Heart left ventricle (tissue), 16 donors: ENCODE measurements around the gene BRF1. TPM values are rescaled to one million over a fixed set of nuclear protein-coding genes. Genes with fewer than 3 reads are reported as not detected.

ENCODE experiments used
- ATAC-seq, 4 donors: fragments of 200-7000 bp; cut with Tn5 transposase; one replicate each; pipeline ENCODE4 v1.9.1; 2020 to 2022; ENCODE audit warnings: moderate library complexity in 4 of 4, mild to moderate bottlenecking in 3 of 4, moderate number of reproducible peaks in 1 of 4
- DNase-seq, 5 donors: peaks; one replicate each; pipeline ENCODE4 v3.0.0-alpha.2; 2020
- H3K27ac ChIP-seq, 12 donors: fragments of 200-600 bp; sonication (generic) in 4 of 12; one replicate each; pipeline versions ENCODE4 v1.5.0 to v1.8.0; 2016 to 2022; ENCODE audit warnings: mild to moderate bottlenecking in 2 of 12
- H3K27me3 ChIP-seq, 9 donors: fragments of 200-600 bp; sonication (generic) in 2 of 9; one replicate each; pipeline versions ENCODE4 v1.5.1 to v1.8.0; 2016 to 2022; ENCODE audit warnings: mild to moderate bottlenecking in 3 of 9
- H3K36me3 ChIP-seq, 9 donors: fragments of 200-600 bp; sonication (generic) in 2 of 9; one replicate each; pipeline versions ENCODE4 v1.5.0 to v1.8.0; 2018 to 2022; ENCODE audit warnings: mild to moderate bottlenecking in 2 of 9
- H3K4me1 ChIP-seq, 12 donors: fragments of 200-600 bp; sonication (generic) in 4 of 12; one replicate each; pipeline versions ENCODE4 v1.5.0 to v1.8.0; 2016 to 2022; ENCODE audit warnings: mild to moderate bottlenecking in 3 of 12
- H3K4me3 ChIP-seq, 12 donors: fragments of 200-600 bp; sonication (generic) in 4 of 12; one replicate each; pipeline versions ENCODE4 v1.5.0 to v1.8.0; 2017 to 2022; ENCODE audit warnings: mild to moderate bottlenecking in 9 of 12, moderate library complexity in 4 of 12
- H3K9me3 ChIP-seq, 12 donors: fragments of 200-600 bp; sonication (generic) in 4 of 12; one replicate each; pipeline versions ENCODE4 v1.5.0 to v1.8.0; 2016 to 2022; ENCODE audit warnings: mild to moderate bottlenecking in 1 of 12
- POLR2A ChIP-seq, 2 donors: fragments of 450-650 bp; IDR thresholded peaks; one replicate each; pipeline ENCODE4 v1.6.1; 2017; ENCODE audit warnings: antibody characterized with exemption in 2 of 2, mild to moderate bottlenecking in 2 of 2, moderate library complexity in 2 of 2
- WGBS, 4 donors: extraction: QIAGEN DNeasy Blood & Tissue Kit in 2 of 4; methylation state at CpG; one replicate each; pipeline versions ENCODE4 v1.1.5 to v1.1.7; 2013 to 2018; 5-methylcytosine and 5-hydroxymethylcytosine counted together
- intact Hi-C, 10 donors: fragments of 100-400 bp; cut with DNase I; formaldehyde crosslinking; loops; one replicate each; pipeline versions ENCODE4 v1.11.1 to v1.14.2; 2022
- polyA plus RNA-seq, 2 donors: library from polyadenylated mRNA; stranded (reverse); fragments of 200-250 nt; gene quantifications; one replicate each; pipeline ENCODE4 v1.2.3, GENCODE V29; 2013
- total RNA-seq, 9 donors: library from RNA; depleted of rRNA in 2 of 9; stranded (reverse); fragments of >200 nt in 2 of 9; fragmentation: NEBNext Ultra II Directional in 3 of 9; extraction: Animal tissue kit (Norgen Biotek cat#: 25700) in 3 of 9; gene quantifications; one replicate each; pipeline versions ENCODE4 v1.1.0 to v1.2.4, GENCODE V29; 2016 to 2023
- TF ChIP-seq, protein P1 (sequence below), 12 donors: fragments of 200-600 bp; sonication (generic) in 4 of 12; IDR thresholded peaks; one replicate each; pipeline versions ENCODE4 v1.5.0 to v1.8.0; 2018 to 2022; ENCODE audit warnings: antibody characterized with exemption in 12 of 12, mild to moderate bottlenecking in 5 of 12
- donor health status: ischemic (EF 13 %, LVEDD 7.1; RV severe dilation, severe dysfunction).
- donor health status: healthy with polysubstance abuse.
- donor health status: DM: no; HTN: yes; CAD: no.
- donor health status: DM: no; HTN: no; CAD: no.
- donor health status: ischemic (EF 25% LVEDD 6.9; RV normal size, moderate dysfunction).
- donor health status: ischemic (EF 25% LVEDD 5.7; RV mildly dilated, moderate dysfunction).
- donor health status: healthy.
- donor health status: DM: yes; HTN: yes; CAD: no.
- donor health status: ischemic (EF 35%, LVEDD 5.7; RV mildly dilated, moderate dysfunction).
- donor health status: nonischemic (EF 11% LVEDD 7.7; RV severe dilation, severe dysfunction).
- donor health status: DM: yes; HTN: yes; CAD: no.
- donor health status: PGD.
- donor health status: ischemic (EF 29% LVEDD 5.4; RV normal size, mild dysfunction).
- donor health status: nonischemic (EF 23%, LVEDD 6.1; RV moderate dilation, normal function).

BRF1 gene
- total and polyA plus RNA-seq, 11 donors: 13.3 to 25.3 (median 18.7) TPM

DNA sequence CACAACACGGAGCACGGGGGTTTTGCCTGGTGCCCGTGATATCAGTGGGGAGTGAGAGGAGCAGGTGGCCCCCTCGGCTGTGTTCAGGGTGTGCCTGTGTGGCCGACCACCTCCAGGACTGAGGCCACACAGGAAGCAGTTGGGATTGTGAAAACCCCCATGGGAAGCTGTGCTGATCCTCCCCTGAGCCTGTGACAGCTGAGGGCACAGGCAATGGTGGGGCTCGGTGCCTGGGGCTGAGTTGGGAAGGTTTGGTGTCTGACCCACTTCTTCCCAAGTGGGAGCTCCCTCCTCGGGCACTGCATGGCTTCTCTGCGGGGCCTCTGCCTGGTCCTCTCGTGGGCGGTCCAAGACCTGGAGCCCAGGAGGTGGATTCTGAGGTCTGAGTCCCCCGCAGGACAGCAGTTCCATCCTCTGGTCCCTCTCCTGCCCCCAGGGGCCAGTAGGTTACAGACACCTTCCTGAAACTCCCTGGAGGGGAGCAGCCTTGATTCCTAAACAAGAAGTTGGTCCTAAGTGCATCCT is 31.6 kb upstream of the BRF1 start:
- no peak overlapping the region for H3K4me3 ChIP-seq
- H3K4me1 ChIP-seq: peaks cover 4 to 93% (median 61%) of the 10 kb centered on the region in 12 donors
- ATAC-seq (no peak), DNase-seq (peak in 1 of 5 donors; percentile 57)
- intact Hi-C loops: no loop called here
- H3K9me3 ChIP-seq: peaks cover 0 to 4% (median 0%) of the 10 kb centered on the region in 12 donors
- 73 to 89% (median 76%) methylated on average over 5 to 11 of the region's 11 CpGs for WGBS, 4 donors
- no peak for TF ChIP-seq POLR2A (IDR thresholded peaks at IDR 0.05)
- TF ChIP-seq, protein P1, sequence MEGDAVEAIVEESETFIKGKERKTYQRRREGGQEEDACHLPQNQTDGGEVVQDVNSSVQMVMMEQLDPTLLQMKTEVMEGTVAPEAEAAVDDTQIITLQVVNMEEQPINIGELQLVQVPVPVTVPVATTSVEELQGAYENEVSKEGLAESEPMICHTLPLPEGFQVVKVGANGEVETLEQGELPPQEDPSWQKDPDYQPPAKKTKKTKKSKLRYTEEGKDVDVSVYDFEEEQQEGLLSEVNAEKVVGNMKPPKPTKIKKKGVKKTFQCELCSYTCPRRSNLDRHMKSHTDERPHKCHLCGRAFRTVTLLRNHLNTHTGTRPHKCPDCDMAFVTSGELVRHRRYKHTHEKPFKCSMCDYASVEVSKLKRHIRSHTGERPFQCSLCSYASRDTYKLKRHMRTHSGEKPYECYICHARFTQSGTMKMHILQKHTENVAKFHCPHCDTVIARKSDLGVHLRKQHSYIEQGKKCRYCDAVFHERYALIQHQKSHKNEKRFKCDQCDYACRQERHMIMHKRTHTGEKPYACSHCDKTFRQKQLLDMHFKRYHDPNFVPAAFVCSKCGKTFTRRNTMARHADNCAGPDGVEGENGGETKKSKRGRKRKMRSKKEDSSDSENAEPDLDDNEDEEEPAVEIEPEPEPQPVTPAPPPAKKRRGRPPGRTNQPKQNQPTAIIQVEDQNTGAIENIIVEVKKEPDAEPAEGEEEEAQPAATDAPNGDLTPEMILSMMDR (IDR thresholded peaks at IDR 0.05): no peak
- no peaks in the 10 kb centered on the region for H3K27me3 ChIP-seq
- peaks cover 0 to 2% (median 0%) of the 10 kb centered on the region in 9 donors for H3K36me3 ChIP-seq
- H3K27ac ChIP-seq: no peak overlapping the region

DNA sequence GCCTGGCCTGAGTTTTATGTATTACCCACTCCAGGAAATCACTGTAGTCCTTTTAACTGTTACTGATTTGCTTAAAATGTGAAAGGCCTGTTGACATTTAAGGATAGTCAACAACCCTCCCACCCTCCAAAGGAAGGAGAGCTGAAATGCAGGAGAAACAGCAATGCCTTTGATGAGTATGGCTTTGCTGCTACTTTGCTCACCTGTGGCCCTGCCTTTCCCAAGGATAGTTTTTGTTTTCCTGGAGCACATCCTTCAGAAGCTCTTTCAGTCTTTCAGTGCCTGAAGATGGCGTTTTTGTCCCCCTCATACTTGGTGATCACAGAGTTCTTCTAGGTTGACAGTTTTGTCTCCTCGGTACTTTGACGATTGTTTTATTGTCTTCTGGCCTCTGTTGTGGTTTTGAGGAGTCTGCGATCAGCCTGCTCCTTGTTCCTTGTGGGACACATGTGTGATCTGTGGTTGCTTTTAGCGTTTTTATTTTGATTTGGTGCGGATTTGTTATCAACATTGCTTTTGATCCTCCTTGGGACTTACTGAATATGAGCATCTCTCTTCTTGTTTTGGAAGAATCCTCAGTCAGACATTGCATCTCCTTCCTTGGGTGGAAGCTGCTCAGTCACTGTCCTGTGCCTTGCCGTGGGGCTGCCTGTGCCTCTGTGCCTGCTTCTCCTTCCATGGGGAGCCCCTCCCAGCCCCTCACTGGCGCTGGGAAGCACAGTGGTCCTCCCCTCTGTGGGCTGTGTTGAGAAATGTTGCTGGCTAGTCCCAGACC is 31.0 kb upstream of the BRF1 start:
- H3K4me3 ChIP-seq: no peak overlapping the region
- H3K36me3 ChIP-seq: peaks cover 0 to 2% (median 0%) of the 10 kb centered on the region in 9 donors
- peak overlapping the region in 2 of 12 donors; percentile 9 to 30 for H3K27ac ChIP-seq
- intact Hi-C loops: no loop called here
- TF ChIP-seq, protein P1 (IDR thresholded peaks at IDR 0.05): no peak
- TF ChIP-seq POLR2A (IDR thresholded peaks at IDR 0.05): no peak
- DNase-seq (no peak), ATAC-seq (no peak)
- H3K4me1 ChIP-seq: peaks cover 8 to 93% (median 64%) of the 10 kb centered on the region in 12 donors
- no peaks in the 10 kb centered on the region for H3K27me3 ChIP-seq
- 85 to 91% (median 89%) methylated on average over 8 of the region's 8 CpGs for WGBS, 4 donors
- peaks cover 0 to 4% (median 0%) of the 10 kb centered on the region in 12 donors for H3K9me3 ChIP-seq

DNA sequence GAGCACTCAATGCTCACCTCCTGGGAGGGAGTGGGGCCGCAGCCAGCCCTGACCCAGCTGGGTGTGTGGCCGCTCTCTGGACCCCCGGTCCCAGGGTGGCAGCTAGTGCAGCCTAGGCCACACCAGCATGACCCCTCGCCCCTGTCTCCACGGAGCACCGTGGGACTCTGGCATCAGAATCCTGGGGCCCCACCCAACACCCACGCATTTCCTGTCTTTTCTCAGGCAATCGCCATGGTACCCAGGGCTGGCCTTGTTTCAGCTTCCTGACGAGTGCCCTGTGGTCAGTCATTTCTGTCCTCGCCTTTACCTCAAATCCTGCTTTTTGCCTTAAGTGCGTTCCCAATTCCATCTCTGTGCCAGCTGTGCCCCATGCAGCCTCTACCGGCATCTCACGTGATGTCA is 29.7 kb upstream of the BRF1 start:
- ATAC-seq (peak in 1 of 4 donors; percentile 23), DNase-seq (peak in 1 of 5 donors; percentile 53)
- peaks cover 17 to 93% (median 70%) of the 10 kb centered on the region in 12 donors for H3K4me1 ChIP-seq

More for the DNA sequence above, 29.7 kb upstream of the BRF1 start:
- H3K4me3 ChIP-seq: no peak overlapping the region
- peaks cover 0 to under 1% (median 0%) of the 10 kb centered on the region in 9 donors for H3K36me3 ChIP-seq
- 56 to 74% (median 70%) methylated on average over 13 of the region's 13 CpGs for WGBS, 4 donors
- TF ChIP-seq, protein P1 (IDR thresholded peaks at IDR 0.05): no peak
- TF ChIP-seq POLR2A (IDR thresholded peaks at IDR 0.05): no peak
- intact Hi-C loops: no loop called here
- H3K27ac ChIP-seq: peak overlapping the region in 5 of 12 donors; percentile 53 to 84 (median 63)
- H3K9me3 ChIP-seq: peaks cover 0 to 4% (median 0%) of the 10 kb centered on the region in 12 donors
- H3K27me3 ChIP-seq: no peaks in the 10 kb centered on the region
